Stomach (tissue), 4 donors: ENCODE data around the gene HLCS.

ENCODE experiments used
- EP300 ChIP-seq: sonication (generic); formaldehyde crosslinking; IDR thresholded peaks from one replicate; pipeline ENCODE4 v1.6.1; 2017; ENCODE audit warnings: antibody characterized with exemption
- POLR2A ChIP-seq, 4 donors: fragments of 450-650 bp; IDR thresholded peaks; one replicate each; pipeline ENCODE4 v1.6.1; 2016; ENCODE audit warnings: antibody characterized with exemption in 4 of 4, control low read depth in 2 of 4, mild to moderate bottlenecking in 1 of 4, moderate library complexity in 1 of 4
- TF ChIP-seq, protein P1 (sequence below), 7 experiments: fragments of 450-650 bp in 4 of 7; fragments of 200-600 bp in 3 of 7; sonication (generic) in 3 of 7; IDR thresholded peaks; one replicate each; pipeline ENCODE4 v1.5.1; 2016 to 2019; ENCODE audit warnings: antibody characterized with exemption in 7 of 7, control low read depth in 2 of 7, mild to moderate bottlenecking in 1 of 7

DNA sequence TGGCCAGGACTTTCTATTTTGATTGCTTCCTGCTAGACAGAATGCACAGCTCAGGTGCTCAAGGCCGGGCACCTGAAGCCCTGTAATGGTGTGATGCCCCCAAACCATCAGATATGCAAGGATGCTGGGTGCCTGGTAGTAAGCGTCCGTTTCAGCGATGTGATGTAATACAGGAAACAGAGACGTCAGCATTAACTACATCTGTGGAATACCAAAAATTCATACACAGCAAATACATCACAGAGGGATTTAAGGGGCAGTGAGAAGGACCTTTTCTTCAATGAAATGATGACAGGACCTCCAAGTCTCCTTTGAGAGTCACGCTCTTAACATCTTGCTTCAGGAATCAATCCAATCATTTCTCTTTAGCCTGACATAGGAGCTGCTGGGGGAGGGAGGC lies 203.2 kb downstream of the HLCS start:
- TF ChIP-seq, protein P1, sequence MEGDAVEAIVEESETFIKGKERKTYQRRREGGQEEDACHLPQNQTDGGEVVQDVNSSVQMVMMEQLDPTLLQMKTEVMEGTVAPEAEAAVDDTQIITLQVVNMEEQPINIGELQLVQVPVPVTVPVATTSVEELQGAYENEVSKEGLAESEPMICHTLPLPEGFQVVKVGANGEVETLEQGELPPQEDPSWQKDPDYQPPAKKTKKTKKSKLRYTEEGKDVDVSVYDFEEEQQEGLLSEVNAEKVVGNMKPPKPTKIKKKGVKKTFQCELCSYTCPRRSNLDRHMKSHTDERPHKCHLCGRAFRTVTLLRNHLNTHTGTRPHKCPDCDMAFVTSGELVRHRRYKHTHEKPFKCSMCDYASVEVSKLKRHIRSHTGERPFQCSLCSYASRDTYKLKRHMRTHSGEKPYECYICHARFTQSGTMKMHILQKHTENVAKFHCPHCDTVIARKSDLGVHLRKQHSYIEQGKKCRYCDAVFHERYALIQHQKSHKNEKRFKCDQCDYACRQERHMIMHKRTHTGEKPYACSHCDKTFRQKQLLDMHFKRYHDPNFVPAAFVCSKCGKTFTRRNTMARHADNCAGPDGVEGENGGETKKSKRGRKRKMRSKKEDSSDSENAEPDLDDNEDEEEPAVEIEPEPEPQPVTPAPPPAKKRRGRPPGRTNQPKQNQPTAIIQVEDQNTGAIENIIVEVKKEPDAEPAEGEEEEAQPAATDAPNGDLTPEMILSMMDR (IDR thresholded peaks at IDR 0.05), result no peak
- no peak for TF ChIP-seq POLR2A (IDR thresholded peaks at IDR 0.05)
- no peak for TF ChIP-seq EP300
